GM19239 (cell line): ENCODE data around the gene DOCK7.
"Not testable (repeated sequence)": the region's sequence is repeated elsewhere in the genome, so short reads cannot be mapped to it uniquely, and the experiment has no call there.

Experiments
- DNase-seq: peaks from one replicate; pipeline ENCODE4 v3.0.0; 2011; ENCODE audit warnings: low spot score; ENCODE audit not compliant: insufficient read length
- FAIRE-seq: peaks from 2 replicates; lab custom pipeline; 2011; peaks lifted over from hg19 to GRCh38; lab: Jason Lieb, UNC

Gene DOCK7

GRCh38 chr1:62613325-62613727 is 74.9 kb downstream of the DOCK7 start:
- no peak for DNase-seq
- no peak for FAIRE-seq

DNA sequence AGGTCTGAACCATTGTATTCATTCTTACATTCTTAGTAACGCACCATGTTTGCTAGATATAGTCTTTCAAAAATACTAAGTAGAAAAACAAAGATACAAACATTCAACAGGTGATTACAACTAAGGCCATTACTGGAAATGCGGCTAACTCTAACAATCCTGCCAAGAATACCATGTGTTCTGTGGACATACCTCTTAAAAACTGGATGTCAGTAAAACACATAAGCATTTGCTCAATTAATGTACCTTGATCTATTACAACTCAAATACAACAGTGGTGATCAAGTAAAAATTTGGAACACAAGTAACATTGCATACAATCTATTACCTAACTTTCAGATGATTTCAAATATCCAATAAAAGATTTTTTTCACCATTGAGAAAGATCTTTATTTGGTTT is 75.4 kb downstream of the DOCK7 start:
- FAIRE-seq (no peak), DNase-seq (no peak)

GRCh38 chr1:62610588-62610987 is 77.6 kb downstream of the DOCK7 start:
- FAIRE-seq, DNase-seq: not testable (repeated sequence)

DNA sequence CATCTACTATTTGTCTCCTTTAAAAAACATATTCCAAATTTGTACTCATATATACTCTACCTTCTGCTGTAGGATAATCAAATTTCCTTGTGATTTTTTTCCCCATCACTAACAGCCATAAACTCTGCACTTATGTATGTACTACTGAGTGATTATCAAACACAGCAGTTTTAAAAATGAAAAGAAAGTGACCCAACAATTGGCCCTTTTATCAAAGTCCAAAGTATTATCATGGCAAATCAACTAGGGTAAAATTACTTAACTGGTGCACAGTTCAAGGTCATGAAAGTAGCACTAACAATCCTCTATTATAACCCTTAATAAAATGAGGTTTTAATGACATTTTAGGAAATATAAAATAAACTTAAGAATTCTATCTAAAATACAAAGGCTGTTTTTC is 79.3 kb downstream of the DOCK7 start:
- DNase-seq = no peak
- no peak for FAIRE-seq

DNA sequence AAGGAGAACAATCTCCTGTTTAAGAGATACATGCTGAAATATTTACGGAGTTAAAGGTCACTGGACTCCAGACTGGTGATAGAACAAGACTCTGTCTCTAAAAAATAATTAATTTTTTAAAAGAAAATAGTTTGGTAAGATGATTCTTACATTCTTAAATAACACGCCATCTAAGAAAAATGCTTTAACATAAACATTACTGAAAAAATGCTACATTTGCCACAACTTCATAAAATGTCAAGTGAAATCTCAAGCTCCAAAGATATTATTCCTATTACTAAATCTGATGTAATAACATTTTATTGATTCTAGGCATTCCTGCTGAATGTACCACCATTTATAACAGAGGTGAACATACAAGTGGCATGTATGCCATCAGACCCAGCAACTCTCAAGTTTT is 86.7 kb downstream of the DOCK7 start:
- FAIRE-seq (no peak), DNase-seq (no peak)

DNA sequence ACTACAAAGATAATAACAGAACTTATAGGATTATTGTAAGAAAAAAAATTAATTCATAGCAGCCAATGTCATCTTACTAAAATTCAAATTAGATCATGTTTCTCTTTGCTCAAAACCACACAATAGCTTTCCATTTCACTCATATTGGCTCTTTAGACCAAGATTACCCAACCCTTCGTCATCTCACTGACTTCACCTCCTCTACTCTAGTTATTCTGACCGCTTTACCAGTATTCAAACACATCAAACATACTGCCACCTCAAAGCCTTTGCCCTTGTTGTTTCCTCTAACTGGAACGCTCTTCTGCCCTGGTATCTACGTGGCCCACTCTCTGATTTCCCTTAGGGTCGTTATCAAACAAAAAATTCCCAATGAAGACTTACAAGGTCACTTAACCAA is 89.1 kb downstream of the DOCK7 start:
- FAIRE-seq = no peak

GRCh38 chr1:62597281-62597680 is 90.9 kb downstream of the DOCK7 start, which contains the start of gene ANGPTL3:
ANGPTL3 (plus strand) TSS chr1:62597520; CDS start chr1:62597567, 47 bp downstream.
- DNase-seq (no peak), FAIRE-seq (peak; percentile 70)

More for the DNA sequence above, 89.1 kb downstream of the DOCK7 start:
- no peak for DNase-seq

- DNase-seq (no peak), FAIRE-seq (no peak)
Observed at GRCh38 chr1:62595647-62596046, 92.5 kb downstream of the DOCK7 start.

DNA sequence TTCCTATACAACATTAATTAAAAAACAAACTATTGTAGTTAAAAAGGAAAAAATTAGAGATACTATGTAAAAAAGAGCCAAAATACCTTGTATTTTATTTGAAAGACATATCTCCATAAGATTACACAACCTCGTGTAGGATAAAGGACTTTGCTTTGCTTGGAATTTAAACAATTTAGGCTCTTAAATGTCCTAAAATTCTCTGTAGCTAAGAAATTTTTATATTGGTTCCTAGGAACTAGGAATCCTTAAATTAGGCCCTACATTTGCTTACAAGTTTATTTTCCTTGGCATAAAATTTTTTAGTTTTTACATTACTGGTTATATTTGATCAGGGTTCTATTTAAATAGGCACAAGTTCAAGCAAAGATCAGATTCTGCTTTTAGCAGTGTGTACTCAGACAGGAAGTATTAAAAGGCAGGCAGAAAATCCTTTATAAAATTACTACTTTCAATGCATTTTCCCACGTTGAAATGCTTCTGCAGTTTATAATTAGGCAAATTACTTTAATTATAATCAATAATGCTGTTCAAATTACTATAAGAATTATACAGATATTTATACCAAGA is 94.3 kb downstream of the DOCK7 start:
- DNase-seq (no peak), FAIRE-seq (no peak)

- FAIRE-seq = no peak
- no peak for DNase-seq
Observed at GRCh38 chr1:62590970-62591368, 97.2 kb downstream of the DOCK7 start.

DNA sequence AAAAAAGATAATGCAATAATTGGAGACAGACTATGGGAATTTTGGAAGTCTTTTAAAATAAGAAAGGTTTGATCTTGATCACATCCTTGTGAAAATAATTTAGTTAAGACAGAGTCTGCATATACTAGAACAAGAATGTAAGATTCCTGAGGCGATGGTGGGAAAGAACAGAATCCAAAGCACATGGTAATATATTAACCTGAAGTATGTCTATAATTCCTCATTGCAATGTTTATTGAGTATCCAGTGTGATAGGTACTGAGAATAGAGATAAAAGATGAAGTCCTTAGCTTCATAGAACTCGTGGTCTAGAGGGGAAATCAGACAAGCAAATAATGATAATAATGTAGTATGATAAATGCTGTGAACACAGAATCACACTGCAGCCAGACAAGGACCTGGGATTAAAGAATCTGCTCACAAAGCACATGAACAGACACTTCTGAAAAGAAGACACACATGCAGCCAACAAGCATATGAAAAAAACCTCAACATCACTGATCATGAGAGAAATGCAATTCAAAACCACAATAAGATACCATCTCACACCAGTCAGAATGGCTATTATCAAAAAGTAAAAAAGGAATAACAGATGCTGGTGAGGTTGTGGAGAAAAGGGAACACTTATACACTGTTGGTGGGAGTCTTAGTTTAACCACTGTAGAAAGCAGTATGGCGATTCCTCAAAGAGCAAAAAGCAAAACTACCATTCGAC is 97.8 kb downstream of the DOCK7 start:
- no peak for FAIRE-seq
- DNase-seq = no peak

- DNase-seq (no peak), FAIRE-seq (no peak)
Observed at GRCh38 chr1:62589321-62589720, 98.9 kb downstream of the DOCK7 start.

DNA sequence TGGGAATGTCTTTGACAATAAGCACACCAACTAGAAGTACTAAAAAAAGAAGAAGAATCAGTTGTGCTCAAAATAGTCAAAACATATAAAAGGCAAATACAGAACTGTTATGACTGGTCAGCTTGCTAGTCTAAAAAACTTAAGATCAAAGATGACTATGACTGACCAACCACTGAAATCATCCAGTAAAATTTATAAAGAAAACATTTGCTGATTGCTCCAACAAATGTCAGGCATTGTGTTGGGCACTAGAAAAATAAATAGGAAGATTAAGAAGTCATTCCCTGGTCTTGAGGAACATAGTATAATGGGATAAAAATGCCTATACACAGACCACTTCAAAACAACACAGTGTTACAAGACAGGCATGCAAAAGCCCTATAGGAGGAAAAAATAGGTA is 100.2 kb downstream of the DOCK7 start:
- DNase-seq = no peak
- no peak for FAIRE-seq

DNA sequence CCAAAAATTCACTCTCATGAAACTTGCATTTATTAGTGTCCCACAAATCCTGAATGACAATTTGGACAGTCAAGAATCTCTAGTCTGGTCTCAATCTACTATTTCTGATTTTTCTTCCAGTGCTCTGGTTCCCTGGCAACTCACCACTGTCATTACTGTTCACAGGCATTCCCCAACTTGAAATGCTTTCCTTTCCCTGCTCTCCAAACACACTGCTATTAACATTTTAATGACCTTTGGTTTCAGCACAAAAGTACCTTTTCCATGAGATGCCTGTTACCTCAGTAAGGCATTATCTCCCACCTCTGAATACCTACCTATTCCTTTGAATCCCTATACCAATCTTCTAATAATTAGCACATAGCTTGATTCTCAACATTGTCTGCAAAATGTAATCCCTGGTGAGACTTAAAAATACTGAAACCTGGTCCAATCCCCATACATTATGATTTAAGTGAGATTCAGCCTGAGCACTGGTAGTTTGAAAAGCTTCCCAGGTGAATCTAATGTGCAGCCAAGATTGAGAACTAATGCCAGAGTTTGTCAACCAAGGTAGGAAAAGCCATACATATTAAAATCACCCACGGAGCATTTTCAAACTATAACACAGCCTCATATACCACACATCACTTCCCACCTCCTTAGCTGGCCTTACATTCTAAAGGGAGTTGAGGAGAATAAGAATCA is 102.6 kb downstream of the DOCK7 start:
- DNase-seq = no peak

DNA sequence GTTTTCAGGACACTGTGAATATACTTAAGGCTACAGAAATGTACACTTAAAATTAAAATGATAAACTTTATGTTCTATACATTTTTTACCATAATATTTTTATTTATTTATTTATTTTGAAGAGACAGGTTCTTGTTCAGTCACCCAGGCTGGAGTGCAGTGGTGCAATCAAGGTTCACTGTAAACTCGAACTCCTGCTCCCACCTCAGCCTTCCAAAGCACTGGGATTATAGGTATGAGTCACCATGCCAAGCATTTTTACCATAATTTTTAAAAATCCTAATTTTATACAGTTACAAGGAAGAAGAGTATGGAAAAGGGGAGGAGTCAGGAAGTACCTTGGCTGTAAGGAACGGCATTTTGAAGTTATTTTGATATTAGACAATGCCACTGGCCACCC is 114.5 kb downstream of the DOCK7 start:
- no peak for DNase-seq
- no peak for FAIRE-seq

More for the DNA sequence above, 102.6 kb downstream of the DOCK7 start:
- FAIRE-seq = peak; percentile 11

DNA sequence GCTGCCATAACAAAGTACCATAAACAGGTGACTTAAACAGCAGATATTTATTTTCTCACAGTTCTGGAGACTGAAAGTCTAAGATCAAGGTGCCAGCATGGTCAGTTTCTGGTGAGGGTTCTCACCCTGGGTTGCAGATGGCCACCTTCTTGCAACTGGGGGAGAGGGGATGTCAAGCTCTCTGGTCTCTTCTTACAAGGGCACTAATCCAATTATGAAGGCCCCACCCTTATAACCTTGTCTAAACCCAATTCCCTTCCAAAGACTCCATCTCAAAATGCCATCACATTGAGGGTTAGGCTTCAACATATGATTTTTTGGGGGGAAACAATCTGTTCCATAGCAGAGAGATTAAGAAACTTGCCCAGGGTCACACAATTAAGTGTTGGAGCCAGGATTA is 115.7 kb downstream of the DOCK7 start:
- no peak for FAIRE-seq

DNA sequence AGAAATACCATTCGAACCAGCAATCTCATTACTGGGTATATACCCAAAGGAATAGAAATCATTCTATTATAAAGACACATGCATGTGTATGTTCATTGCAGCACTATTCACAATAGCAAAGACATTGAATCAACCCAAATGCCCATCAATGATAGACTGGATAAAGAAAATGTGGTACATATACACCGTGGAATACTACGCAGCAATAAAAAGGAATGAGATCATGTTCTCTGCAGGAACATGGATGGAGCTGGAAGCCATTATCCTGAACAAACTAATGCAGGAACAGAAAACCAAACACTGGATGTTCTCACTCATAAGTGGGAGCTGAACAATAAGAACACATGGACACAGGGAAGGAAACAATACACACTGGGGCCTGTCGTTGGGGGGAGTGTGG is 116.7 kb downstream of the DOCK7 start:
- not testable (repeated sequence) for FAIRE-seq

More for the DNA sequence above, 115.7 kb downstream of the DOCK7 start:
- DNase-seq = no peak

DNA sequence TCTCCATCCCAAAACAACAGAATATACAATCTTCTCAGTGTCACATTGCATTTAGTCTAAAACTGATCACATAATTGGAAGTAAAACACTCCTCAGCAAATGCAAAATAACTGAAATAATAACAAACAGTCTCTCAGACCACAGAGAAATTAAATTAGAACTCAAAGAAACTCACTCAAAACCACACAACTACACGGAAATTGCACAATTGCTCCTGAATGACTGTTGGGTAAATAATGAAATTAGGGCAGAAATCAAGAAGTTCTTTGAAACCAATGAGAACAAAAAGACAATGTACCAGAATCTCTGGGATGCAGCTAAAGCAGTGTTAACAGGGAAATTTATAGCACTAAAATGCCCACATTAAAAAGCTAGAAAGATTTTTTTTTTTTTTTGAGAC is 120.3 kb downstream of the DOCK7 start:
- not testable (repeated sequence) for DNase-seq, FAIRE-seq

More for the DNA sequence above, 116.7 kb downstream of the DOCK7 start:
- DNase-seq = not testable (repeated sequence)

DNA sequence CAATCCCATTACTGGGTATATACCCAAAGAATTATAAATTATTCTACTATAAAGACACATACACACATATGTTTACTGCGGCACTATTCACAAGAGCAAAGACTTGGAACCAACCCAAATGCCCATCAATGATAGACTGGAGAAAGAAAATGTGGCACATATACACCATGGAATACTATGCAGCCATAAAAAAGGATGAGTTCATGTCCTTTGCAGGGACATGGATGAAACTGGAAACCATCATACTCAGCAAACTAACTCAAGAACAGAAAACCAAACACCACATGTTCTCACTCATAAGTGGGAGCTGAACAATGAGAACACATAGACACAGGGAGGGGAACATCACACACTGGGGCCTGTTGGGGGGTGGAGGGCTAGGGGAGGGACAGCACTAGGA is 121.0 kb downstream of the DOCK7 start:
- not testable (repeated sequence) for FAIRE-seq, DNase-seq

GRCh38 chr1:62561306-62561705 is 126.9 kb downstream of the DOCK7 start:
- DNase-seq (no peak), FAIRE-seq (no peak)

GRCh38 chr1:62544570-62544969 is 143.6 kb downstream of the DOCK7 start:
- DNase-seq = no peak
- no peak for FAIRE-seq
